Measurements from ENCODE around the gene EHD4. TPM values are rescaled to one million over a fixed set of nuclear protein-coding genes. Genes with fewer than 3 reads are reported as not detected.

The EHD4 gene
- total RNA-seq, 1 donor from 2014 or later = 64.9 TPM

DNA sequence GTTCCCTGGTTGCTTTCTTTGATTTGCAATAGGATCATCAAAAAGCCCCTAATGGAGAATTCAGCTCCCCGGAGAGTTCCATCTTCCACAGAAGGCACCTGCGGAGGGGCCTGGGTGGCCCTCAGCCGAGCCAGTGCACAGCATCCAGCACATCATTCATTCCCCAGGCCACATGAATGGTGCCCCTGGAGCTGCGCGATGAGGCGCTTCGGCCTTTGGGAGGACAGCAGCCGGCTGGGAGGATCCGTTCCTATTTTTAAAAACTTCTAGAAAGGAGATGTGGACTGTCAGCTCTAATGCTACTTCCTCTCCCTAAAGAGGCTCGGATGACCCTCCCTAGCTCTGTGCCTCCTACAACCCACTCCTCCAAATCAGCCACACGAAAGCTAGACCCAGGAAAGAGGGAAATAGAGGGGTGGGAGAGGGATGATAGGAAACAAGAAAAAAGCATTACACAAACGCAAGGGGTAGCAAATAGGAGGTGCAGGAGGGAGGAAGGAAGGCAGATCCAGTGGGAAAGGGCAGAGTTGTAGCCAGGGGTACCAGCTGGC, 20.3 kb downstream of the EHD4 start:
- Mint-ChIP-seq H3K4me1 (ENCODE audit: unreplicated experiment) (peaks cover 29% of the 10 kb centered on the region), H3K27me3 (ENCODE audit: unreplicated experiment) (no peaks in the 10 kb centered on the region), H3K9me3 (ENCODE audit: unreplicated experiment) (no peaks in the 10 kb centered on the region), H3K4me3 (ENCODE audit: unreplicated experiment) (peak overlapping the region; percentile 56), H3K27ac (ENCODE audit: unreplicated experiment) (no peak overlapping the region), H3K36me3 (ENCODE audit: low read depth, unreplicated experiment) (peaks cover 21% of the 10 kb centered on the region)
- TF ChIP-seq, protein P1, sequence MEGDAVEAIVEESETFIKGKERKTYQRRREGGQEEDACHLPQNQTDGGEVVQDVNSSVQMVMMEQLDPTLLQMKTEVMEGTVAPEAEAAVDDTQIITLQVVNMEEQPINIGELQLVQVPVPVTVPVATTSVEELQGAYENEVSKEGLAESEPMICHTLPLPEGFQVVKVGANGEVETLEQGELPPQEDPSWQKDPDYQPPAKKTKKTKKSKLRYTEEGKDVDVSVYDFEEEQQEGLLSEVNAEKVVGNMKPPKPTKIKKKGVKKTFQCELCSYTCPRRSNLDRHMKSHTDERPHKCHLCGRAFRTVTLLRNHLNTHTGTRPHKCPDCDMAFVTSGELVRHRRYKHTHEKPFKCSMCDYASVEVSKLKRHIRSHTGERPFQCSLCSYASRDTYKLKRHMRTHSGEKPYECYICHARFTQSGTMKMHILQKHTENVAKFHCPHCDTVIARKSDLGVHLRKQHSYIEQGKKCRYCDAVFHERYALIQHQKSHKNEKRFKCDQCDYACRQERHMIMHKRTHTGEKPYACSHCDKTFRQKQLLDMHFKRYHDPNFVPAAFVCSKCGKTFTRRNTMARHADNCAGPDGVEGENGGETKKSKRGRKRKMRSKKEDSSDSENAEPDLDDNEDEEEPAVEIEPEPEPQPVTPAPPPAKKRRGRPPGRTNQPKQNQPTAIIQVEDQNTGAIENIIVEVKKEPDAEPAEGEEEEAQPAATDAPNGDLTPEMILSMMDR (IDR thresholded peaks at IDR 0.05; ENCODE audit: unreplicated experiment) = no peak
- no peak for DNase-seq (ENCODE audit: low spot score)

DNA sequence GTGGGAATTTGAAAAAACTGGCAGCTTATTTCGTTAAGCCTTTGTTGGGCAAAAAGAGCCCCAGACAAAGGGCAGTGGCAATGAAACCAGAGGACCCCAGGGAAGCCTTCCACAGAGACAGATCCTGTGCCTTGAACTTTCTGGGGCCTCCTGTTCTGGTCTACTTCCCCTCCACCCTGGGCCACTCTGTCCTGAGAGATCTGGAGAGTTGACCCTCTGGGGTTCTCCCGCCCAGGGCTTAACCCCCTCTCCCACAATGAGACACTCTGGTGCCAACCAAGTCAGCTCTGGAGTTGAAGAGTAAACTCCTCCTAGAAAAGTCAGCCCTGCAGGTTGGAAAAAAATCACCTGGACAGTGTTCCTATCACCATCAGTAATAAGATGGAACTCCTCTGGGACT, 20.8 kb downstream of the EHD4 start:
- TF ChIP-seq, protein P1 (IDR thresholded peaks at IDR 0.05; ENCODE audit: unreplicated experiment) = no peak
- Mint-ChIP-seq H3K27me3 (ENCODE audit: unreplicated experiment) (no peaks in the 10 kb centered on the region), H3K4me1 (ENCODE audit: unreplicated experiment) (peaks cover 24% of the 10 kb centered on the region), H3K36me3 (ENCODE audit: low read depth, unreplicated experiment) (peaks cover 19% of the 10 kb centered on the region), H3K27ac (ENCODE audit: unreplicated experiment) (no peak overlapping the region), H3K4me3 (ENCODE audit: unreplicated experiment) (no peak overlapping the region), H3K9me3 (ENCODE audit: unreplicated experiment) (no peaks in the 10 kb centered on the region)
- no peak for DNase-seq (ENCODE audit: low spot score)

DNA sequence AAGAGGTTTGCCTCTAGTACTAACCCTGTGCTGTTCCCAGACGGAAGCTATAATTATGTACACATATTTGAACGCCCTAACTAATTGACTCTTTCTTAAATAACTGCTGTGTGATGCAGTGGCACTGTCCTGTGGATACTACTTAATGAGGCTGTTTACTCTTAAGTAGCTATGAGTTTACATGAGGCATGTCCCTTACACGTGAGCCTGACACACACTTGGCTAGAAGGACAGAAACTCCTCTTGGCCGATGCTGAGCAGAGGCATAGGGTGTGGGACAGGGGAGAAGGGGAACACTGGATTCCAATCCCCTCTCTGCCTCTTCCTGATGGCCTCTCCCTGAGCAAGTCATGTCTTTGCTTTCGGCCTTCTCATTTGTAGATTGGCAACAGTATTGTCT, 21.9 kb downstream of the EHD4 start:
- Mint-ChIP-seq H3K4me3 (ENCODE audit: unreplicated experiment) (no peak overlapping the region), H3K9me3 (ENCODE audit: unreplicated experiment) (no peaks in the 10 kb centered on the region), H3K27me3 (ENCODE audit: unreplicated experiment) (no peaks in the 10 kb centered on the region), H3K4me1 (ENCODE audit: unreplicated experiment) (peaks cover 14% of the 10 kb centered on the region), H3K27ac (ENCODE audit: unreplicated experiment) (peak overlapping the region; percentile 21), H3K36me3 (ENCODE audit: low read depth, unreplicated experiment) (peaks cover 16% of the 10 kb centered on the region)
- DNase-seq (ENCODE audit: low spot score) = no peak
- TF ChIP-seq, protein P1 (IDR thresholded peaks at IDR 0.05; ENCODE audit: unreplicated experiment) = no peak

DNA sequence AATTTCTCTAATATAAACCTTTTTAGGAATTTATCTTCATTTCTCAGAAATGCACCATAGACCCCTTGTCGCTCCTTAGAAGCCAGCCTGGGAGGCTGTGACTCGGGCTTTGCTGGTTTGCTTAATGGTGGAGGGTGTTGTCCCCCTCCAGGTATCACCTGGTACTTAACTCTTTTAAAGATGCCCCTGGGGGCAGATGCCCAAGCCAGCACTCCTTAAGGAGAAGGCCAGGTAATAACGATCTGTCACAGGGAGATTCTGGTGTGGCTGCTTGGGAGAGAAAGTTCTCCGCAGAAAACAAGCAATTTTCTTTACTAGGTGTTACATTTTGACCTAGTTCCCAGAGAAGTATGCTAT, 22.3 kb downstream of the EHD4 start:
- TF ChIP-seq, protein P1 (IDR thresholded peaks at IDR 0.05; ENCODE audit: unreplicated experiment) = no peak
- Mint-ChIP-seq H3K36me3 (ENCODE audit: low read depth, unreplicated experiment) (peaks cover 17% of the 10 kb centered on the region), H3K27me3 (ENCODE audit: unreplicated experiment) (peaks cover 2% of the 10 kb centered on the region), H3K4me1 (ENCODE audit: unreplicated experiment) (peaks cover 14% of the 10 kb centered on the region), H3K4me3 (ENCODE audit: unreplicated experiment) (no peak overlapping the region), H3K27ac (ENCODE audit: unreplicated experiment) (no peak overlapping the region), H3K9me3 (ENCODE audit: unreplicated experiment) (no peaks in the 10 kb centered on the region)
- no peak for DNase-seq (ENCODE audit: low spot score)

DNA sequence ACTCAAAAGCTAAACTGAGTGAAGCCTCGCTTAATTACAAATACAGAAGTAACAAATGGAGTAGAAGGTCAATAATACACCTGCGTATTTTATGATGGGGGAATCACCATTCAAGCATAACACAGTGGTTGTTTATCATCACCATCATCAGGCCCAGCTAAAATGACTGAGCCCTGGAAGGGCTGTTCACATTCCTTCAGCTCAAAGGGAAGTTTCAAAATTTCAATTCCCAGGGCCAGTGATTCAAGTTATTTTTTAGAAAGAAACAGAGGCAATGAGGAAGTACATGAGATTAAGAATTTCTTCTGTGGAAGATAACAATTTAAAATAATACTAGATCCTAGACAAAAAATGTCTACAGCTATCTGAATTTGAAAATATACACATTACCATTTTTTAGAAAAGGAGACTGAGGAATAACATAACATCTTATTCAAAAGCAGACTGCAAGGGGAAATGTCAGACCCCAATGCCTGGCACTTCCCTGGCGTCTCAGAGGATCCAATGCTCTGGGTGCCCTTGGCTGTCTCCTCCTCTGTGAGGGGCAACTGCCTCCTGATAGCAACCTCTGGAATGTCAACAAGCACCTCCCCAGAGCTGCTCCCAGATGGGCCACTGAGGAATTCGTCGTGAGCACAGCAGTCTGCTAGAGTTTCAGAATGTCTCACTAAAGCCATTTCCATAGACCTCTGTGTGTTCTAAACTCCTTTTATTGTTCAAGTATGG, 22.8 kb downstream of the EHD4 start:
- H3K4me1 Mint-ChIP-seq (ENCODE audit: unreplicated experiment) = peaks cover 18% of the 10 kb centered on the region
- H3K4me3 Mint-ChIP-seq (ENCODE audit: unreplicated experiment) = no peak overlapping the region
- H3K27ac Mint-ChIP-seq (ENCODE audit: unreplicated experiment) = no peak overlapping the region

More for the DNA sequence above, 22.8 kb downstream of the EHD4 start:
- TF ChIP-seq, protein P1 (IDR thresholded peaks at IDR 0.05; ENCODE audit: unreplicated experiment) = no peak
- DNase-seq (ENCODE audit: low spot score) = no peak
- H3K27me3 Mint-ChIP-seq (ENCODE audit: unreplicated experiment) = peaks cover 6% of the 10 kb centered on the region
- no peaks in the 10 kb centered on the region for H3K9me3 Mint-ChIP-seq (ENCODE audit: unreplicated experiment)
- H3K36me3 Mint-ChIP-seq (ENCODE audit: low read depth, unreplicated experiment) = peaks cover 21% of the 10 kb centered on the region
